MG63 (cell line): ENCODE measurements around the gene SUPT16H. TPM values are rescaled to one million over a fixed set of nuclear protein-coding genes. Genes with fewer than 3 reads are reported as not detected.

Experiments used
- DNase-seq: peaks from one replicate; pipeline ENCODE4 v3.0.0-alpha.2; 2020
- H3K27me3 ChIP-seq: fragments of 250-450 bp; sonication (Bioruptor Pico); 2 replicates; pipeline ENCODE4 v1.5.1; 2020; ENCODE audit warnings: mild to moderate bottlenecking, moderate library complexity
- H3K36me3 ChIP-seq: fragments of 250-450 bp; sonication (Bioruptor Pico); 2 replicates; pipeline ENCODE4 v1.5.1; 2020; ENCODE audit warnings: mild to moderate bottlenecking, moderate library complexity
- H3K4me3 ChIP-seq: fragments of 250-450 bp; sonication (Bioruptor Pico); 2 replicates; pipeline ENCODE4 v1.5.1; 2020; ENCODE audit warnings: mild to moderate bottlenecking, moderate library complexity
- H3K9me3 ChIP-seq: fragments of 250-450 bp; sonication (Bioruptor Pico); 2 replicates; pipeline ENCODE4 v1.5.1; 2020; ENCODE audit warnings: mild to moderate bottlenecking, moderate library complexity
- total RNA-seq: library from RNA; depleted of rRNA; stranded (reverse); fragments of >200 nt; shearing (Covaris generic); gene quantifications from 2 replicates; pipeline ENCODE4 v1.2.3, GENCODE V29; 2014; ENCODE audit warnings: low replicate concordance; rRNA removed

The SUPT16H gene
- total RNA-seq, result 27.0 and 32.0 TPM in 2 replicates

- Histone ChIP-seq H3K4me3 (peak within 1 kb of the TSS; percentile 68), H3K9me3 (no peaks in the 10 kb centered on the region), H3K36me3 (peaks cover 7% of the 10 kb centered on the region), H3K27me3 (no peaks in the 10 kb centered on the region)
- DNase-seq, result peak; percentile 93
These were observed at the start of gene SUPT16H for GRCh38 chr14:21383848-21384493. Gene SUPT16H, minus strand, starts transcription at chr14:21384019. Its CDS starts 92 bp downstream, at chr14:21383927.

DNA sequence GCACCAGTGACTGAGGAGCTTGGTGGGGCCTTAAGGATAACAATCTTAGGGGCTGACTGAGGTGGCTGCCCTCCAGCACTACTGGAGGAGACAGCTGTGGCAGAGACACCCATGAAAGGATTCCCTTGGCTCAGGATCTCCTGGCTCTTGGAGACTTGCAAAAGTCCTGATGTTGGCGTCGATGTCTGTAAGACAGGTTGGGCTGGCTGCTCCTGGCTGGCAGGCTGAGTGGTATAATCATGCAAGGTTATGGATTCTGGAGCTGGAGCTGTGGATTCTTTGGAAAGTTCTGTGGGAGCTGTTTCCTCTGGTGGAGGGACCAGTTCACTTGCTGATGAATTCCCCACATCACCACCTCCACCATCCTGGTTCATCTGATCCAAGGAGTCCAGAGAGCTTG is 47.3 kb upstream of the SUPT16H start:
- peaks cover 18% of the 10 kb centered on the region for H3K36me3 ChIP-seq
- H3K9me3 ChIP-seq, result no peaks in the 10 kb centered on the region
- no peak for DNase-seq
- H3K27me3 ChIP-seq, result no peaks in the 10 kb centered on the region
- no peak overlapping the region for H3K4me3 ChIP-seq

DNA sequence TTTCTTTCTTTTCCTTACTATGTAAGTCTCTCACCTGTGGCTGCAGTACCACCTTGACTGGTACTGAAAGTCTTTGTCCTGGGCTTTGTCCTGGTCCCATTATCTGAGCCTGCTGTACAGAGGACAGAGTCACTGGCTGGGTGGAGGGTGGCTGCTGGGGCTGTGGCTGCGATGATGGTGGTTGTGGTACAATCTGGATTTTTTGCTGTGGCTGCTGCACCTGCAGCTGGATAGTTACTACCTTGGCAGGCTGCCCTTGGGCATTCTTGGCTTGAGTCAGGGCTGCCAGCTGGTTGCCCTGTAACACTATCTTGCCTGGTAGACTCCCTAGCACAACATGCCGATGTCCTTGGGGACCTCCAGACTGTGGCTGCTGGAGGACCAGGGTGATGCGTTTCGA is 45.1 kb upstream of the SUPT16H start:
- H3K9me3 ChIP-seq, result no peaks in the 10 kb centered on the region
- peaks cover 22% of the 10 kb centered on the region for H3K36me3 ChIP-seq
- no peak overlapping the region for H3K4me3 ChIP-seq
- no peaks in the 10 kb centered on the region for H3K27me3 ChIP-seq
- DNase-seq, result no peak

- no peak for DNase-seq
- Histone ChIP-seq H3K36me3 (peaks cover 30% of the 10 kb centered on the region), H3K9me3 (no peaks in the 10 kb centered on the region), H3K27me3 (no peaks in the 10 kb centered on the region), H3K4me3 (no peak overlapping the region)
These were observed 42.9 kb upstream of the SUPT16H start for GRCh38 chr14:21426692-21427091.

DNA sequence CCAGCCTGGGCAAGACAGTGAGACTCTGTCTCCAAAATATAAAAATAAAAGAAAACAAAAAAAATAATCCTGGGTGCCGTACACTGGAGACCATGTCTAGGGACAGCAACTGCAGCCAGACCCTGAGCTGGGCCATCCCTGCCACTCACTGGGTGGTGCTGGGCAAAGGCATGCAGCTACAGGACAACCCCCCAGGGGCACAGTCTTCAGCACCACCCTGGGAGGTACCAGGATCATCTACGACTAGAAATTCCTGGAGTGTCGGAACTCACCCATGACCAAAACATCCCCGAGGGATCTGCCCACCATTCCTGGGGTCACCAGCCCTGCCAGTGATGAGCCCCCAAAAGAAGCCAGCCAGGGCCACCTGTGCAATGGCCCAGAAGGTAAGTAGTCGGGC is 35.7 kb upstream of the SUPT16H start:
- no peak for DNase-seq
- Histone ChIP-seq H3K36me3 (peaks cover 30% of the 10 kb centered on the region), H3K4me3 (no peak overlapping the region), H3K27me3 (no peaks in the 10 kb centered on the region), H3K9me3 (no peaks in the 10 kb centered on the region)

- H3K4me3 ChIP-seq, result no peak overlapping the region
- H3K27me3 ChIP-seq, result no peaks in the 10 kb centered on the region
- no peaks in the 10 kb centered on the region for H3K9me3 ChIP-seq
- peaks cover 32% of the 10 kb centered on the region for H3K36me3 ChIP-seq
- DNase-seq, result no peak
These were observed 31.5 kb upstream of the SUPT16H start for GRCh38 chr14:21415329-21415728.

GRCh38 chr14:21414137-21414631 is 30.4 kb upstream of the SUPT16H start:
- DNase-seq, result no peak
- H3K36me3 ChIP-seq, result peaks cover 37% of the 10 kb centered on the region
- H3K27me3 ChIP-seq, result no peaks in the 10 kb centered on the region
- no peaks in the 10 kb centered on the region for H3K9me3 ChIP-seq
- H3K4me3 ChIP-seq, result no peak overlapping the region

DNA sequence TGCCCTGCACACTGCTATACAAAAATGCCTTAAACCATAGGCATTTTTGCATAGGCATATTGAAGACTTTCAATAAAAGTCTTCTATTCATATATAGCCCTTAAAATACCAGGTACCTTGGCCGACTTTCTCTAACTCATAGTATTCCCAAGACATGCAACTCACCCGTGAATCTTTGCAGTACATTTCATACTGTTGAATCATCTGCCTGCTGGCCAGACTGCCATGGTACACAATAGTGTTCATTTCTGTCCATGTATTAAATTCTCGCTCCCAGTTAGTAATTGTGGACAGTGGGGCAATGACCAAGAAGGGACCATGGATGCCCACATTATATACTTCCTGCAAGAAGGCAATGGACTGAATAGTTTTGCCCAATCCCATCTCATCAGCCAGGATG is 24.3 kb upstream of the SUPT16H start:
- Histone ChIP-seq H3K27me3 (no peaks in the 10 kb centered on the region), H3K4me3 (no peak overlapping the region), H3K9me3 (no peaks in the 10 kb centered on the region), H3K36me3 (peaks cover 61% of the 10 kb centered on the region)
- DNase-seq, result no peak

DNA sequence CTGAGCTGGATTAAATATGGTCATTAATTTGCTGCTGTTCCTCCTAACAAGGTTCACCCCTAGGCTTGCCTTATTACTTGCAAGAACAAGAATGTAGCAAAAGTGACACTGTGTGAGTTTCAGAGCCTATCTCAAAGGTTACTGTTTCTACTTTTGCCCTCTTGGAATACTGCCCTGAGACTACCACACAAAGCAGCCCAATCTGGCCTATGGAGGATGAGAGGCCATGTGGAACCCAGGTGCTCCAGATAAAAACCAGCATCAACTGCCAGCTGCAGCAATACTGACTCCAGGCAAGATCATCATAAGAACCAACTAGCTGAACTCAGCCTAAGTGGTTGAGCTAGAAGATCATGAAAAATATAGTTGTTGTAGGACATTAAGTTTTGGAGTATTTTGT is 22.4 kb upstream of the SUPT16H start:
- no peak overlapping the region for H3K4me3 ChIP-seq
- H3K27me3 ChIP-seq, result no peaks in the 10 kb centered on the region
- no peaks in the 10 kb centered on the region for H3K9me3 ChIP-seq
- peaks cover 71% of the 10 kb centered on the region for H3K36me3 ChIP-seq
- DNase-seq, result no peak

DNA sequence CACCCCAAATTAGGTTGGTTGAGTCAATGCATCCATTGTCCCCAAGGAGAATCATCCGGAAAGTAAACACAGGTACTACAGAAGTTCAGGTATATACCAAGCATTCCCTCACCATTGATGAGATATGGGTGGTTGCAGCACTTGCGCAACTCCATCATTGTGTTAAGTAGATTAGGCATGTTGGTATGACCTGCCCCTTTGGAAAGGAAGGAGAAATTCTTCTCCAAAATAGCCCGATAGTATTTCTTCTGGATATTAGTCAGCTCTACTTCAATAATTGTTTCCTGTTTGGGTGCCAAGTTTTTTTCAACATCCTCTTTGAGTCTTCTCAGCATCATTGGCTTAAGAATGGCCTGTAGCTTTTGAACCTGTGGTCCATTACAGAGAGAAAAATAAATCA is 21.3 kb upstream of the SUPT16H start:
- no peak overlapping the region for H3K4me3 ChIP-seq
- peaks cover 74% of the 10 kb centered on the region for H3K36me3 ChIP-seq
- H3K27me3 ChIP-seq, result no peaks in the 10 kb centered on the region
- no peak for DNase-seq
- H3K9me3 ChIP-seq, result no peaks in the 10 kb centered on the region

DNA sequence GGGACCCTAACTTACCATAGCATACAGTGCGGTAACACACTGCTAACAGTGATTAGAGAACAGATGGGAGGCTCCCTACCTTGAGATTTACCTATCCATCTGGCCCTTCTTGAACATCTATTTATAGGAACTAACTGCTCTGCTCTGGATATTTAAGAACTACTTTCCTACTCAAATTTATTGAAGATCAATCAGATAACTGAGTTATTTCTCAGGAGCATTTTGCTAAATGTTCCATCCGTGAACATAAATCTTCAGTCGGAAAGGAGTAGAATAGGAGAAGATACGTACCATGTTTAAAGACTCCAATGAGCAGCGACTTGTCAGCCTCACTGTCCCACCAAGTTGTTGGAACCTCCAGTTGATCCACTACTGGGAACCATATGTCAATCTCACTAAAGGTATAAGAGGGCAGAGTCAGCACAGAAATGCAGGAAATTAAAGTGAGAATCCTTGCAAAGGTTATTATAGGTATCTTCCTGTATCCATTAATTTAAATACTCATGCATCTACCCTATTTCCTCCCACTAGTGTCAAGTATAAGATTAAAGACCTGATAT is 15.6 kb upstream of the SUPT16H start:
- no peak for DNase-seq
- Histone ChIP-seq H3K4me3 (no peak overlapping the region), H3K36me3 (peaks cover 56% of the 10 kb centered on the region), H3K27me3 (no peaks in the 10 kb centered on the region), H3K9me3 (no peaks in the 10 kb centered on the region)

DNA sequence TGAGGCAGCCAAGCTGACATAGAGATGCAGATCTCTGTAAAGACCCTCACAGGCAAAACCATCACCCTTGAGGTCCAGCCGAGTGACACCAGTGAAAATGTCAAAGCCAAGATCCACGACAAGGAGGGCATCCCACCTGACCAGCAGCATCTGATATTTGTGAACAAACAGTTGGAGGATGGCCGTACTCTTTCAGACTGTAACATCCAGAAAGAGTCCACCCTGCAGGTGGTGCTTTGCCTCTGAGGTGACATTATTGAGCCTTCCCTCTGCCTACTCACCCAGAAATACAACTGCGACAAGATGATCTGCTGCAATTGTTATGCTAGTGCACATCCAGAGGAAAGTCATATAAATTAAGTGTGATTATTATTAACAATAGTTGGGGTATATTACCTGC is 15.1 kb upstream of the SUPT16H start:
- Histone ChIP-seq H3K36me3 (peaks cover 55% of the 10 kb centered on the region), H3K9me3 (no peaks in the 10 kb centered on the region), H3K4me3 (no peak overlapping the region), H3K27me3 (no peaks in the 10 kb centered on the region)
- no peak for DNase-seq

DNA sequence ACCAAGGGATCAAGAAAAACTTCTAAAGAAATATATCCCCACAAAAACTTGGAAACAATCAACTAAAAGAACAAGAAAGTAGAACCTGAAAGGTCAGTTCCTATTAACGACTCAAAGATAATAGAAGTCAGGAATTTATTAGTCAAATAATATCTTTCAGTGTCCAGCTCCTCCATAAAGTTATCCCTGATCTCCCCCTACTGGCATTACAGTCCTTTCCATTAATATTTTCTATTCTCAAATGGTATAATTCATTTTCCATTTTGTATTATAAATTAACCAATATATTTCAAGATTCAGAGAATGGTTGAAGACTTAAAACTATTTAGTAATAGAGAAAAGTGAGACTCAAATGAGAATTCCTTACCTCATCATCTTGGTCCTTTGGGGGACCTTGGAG is 11.6 kb upstream of the SUPT16H start:
- Histone ChIP-seq H3K9me3 (no peaks in the 10 kb centered on the region), H3K4me3 (no peak overlapping the region), H3K36me3 (peaks cover 39% of the 10 kb centered on the region), H3K27me3 (no peaks in the 10 kb centered on the region)
- no peak for DNase-seq

DNA sequence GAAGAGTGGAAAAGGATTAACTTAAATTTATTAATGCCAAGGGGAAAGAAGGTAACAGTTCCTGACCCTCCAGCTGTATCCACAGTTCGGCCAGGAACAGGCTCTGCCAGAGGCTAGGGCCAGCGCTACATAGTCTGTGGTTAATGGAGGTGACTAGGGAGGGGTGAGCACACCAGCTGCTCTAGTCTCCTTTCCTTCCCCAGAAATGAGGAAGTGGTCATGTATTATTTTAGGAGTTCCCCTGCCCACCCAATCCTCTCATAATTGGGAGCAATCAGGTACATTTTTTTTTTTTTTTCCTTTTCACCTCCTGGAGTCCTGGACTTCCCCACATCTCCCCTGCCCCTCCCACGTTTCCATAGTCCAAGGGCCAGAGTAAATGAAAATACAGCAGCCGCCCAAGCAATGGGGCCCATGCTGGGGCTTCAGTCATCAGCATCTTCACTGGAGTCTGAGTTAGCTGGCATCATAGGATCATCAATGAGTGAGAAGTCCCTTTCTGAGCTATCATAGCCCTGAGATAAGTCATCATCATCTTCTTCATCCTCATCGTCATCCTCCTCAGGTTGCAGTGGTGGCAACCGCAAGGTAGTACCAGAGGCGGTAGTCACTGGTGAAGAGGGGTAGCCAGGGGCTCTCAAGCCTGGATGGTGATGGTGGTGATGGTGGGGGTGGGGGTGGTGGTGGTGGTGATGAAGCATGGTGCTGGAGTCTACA is 1.5 kb upstream of the SUPT16H start:
- H3K36me3 ChIP-seq, result peaks cover 10% of the 10 kb centered on the region
- DNase-seq, result no peak
- H3K4me3 ChIP-seq, result no peak overlapping the region
- H3K9me3 ChIP-seq, result no peaks in the 10 kb centered on the region
- no peaks in the 10 kb centered on the region for H3K27me3 ChIP-seq

DNA sequence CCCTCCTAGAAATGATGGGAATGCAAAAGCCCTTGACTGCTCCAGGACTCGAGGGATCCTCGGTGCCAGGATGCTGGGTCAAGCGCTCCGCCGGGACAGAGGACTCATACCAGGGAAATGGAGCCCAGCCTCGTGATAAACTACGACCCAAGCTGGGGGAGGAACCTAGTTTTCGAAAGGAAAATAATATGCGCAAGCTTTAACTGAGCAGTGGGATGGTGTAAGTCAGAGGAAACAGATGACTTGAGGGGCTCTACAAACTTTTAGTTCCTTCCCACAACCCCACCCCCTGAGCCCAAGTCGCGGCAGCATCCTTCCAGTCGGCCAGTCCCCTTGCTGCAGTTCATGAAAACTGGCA is 654 bp upstream of the SUPT16H start:
- Histone ChIP-seq H3K36me3 (peaks cover 7% of the 10 kb centered on the region), H3K4me3 (peak overlapping the region; percentile 68), H3K9me3 (no peaks in the 10 kb centered on the region), H3K27me3 (no peaks in the 10 kb centered on the region)
- no peak for DNase-seq

DNA sequence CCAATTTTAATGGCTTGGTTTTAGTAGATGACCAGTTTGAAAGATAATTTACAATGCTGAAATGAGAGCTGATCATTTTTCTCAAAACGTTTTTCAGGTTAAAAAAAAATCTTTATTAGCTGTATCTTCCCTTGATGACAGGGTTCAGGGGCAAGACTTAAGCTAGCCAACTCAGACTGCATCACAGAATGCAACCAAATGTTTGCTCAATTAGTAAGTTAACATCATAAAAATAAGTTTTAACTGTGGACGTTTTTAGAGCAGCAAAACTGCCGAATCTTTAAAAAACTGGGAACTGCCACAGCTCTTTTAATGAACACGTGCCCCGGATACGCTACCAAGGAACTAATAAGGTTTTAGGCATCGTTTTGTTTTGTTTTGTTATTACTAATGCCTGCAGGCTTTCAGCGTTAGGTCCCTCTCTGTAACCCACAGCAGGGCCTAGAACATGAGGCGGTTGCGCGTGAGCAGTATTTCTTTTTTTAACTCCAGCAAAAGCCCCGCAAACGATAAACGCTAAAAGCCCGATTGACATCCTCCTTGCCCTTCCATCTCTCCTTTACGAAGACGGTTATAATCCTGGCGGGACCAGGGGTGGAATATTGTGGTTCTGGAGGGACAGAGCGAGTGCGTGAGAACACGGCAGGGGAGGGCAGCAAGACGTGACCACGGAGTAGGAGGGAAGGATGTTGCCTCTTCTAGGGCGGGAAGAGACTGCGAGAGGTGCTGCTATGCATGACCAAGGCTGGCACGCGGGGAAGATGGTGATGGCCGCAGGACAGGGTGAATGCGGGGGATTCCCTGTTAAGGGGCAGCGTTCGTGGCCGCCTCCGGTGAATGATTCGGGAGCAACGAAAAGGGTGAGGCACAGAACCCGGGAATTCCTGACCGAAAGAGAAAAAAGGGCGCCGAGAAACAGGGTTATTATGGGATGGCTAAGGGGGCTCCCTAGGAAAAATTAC is 652 bp downstream of the SUPT16H start:
- Histone ChIP-seq H3K4me3 (peak overlapping the region; percentile 68), H3K27me3 (no peaks in the 10 kb centered on the region), H3K9me3 (no peaks in the 10 kb centered on the region), H3K36me3 (peaks cover 12% of the 10 kb centered on the region)
- peak; percentile 47 for DNase-seq

DNA sequence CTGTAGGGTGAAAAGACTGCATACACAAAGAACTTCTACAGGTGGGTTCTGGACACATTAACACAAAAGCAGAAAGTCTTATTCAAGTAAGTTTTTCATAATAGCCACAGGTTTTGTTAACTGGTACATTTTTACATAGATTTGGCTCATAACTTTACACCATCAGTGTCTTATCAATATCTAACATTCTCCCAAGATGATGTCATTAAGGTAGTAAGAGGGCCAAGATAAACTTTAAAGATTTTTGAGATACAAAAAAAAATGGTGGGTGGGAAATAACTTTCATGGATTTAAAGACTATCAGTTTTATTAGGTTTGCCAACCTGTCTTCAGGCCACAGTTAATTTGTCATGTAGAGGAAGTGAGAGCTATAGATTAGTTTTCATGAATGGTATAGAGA is 1.7 kb downstream of the SUPT16H start:
- no peak for DNase-seq

More for the DNA sequence above, 1.7 kb downstream of the SUPT16H start:
- peak overlapping the region; percentile 68 for H3K4me3 ChIP-seq
- H3K27me3 ChIP-seq, result no peaks in the 10 kb centered on the region
- no peaks in the 10 kb centered on the region for H3K9me3 ChIP-seq
- H3K36me3 ChIP-seq, result peaks cover 12% of the 10 kb centered on the region
